Tibial nerve (tissue), 4 donors: ENCODE measurements around the gene FAM124B. TPM values are rescaled to one million over a fixed set of nuclear protein-coding genes. Genes with fewer than 3 reads are reported as not detected.
"Not testable (repeated sequence)": the region's sequence is repeated elsewhere in the genome, so short reads cannot be mapped to it uniquely, and the experiment has no call there.

ENCODE experiments used
- DNase-seq, 2 donors: peaks; one replicate each; pipeline ENCODE4 v3.0.0-alpha.2; 2019; ENCODE audit warnings: low spot score in 2 of 2
- H3K27ac ChIP-seq, 4 donors: fragments of 200-600 bp; sonication (generic) in 3 of 4; one replicate each; pipeline ENCODE4 v1.5.1; 2017 to 2019; ENCODE audit warnings: mild to moderate bottlenecking in 1 of 4
- H3K27me3 ChIP-seq, 2 donors: fragments of 200-600 bp; sonication (generic) in 1 of 2; one replicate each; pipeline versions ENCODE4 v1.5.1 to v1.6.0; 2017 to 2019
- H3K36me3 ChIP-seq, 3 donors: fragments of 200-600 bp; sonication (generic); one replicate each; pipeline ENCODE4 v1.5.1; 2018 to 2019
- H3K4me1 ChIP-seq, 4 donors: fragments of 200-600 bp; sonication (generic) in 3 of 4; one replicate each; pipeline ENCODE4 v1.5.1; 2017 to 2019
- H3K4me3 ChIP-seq, 4 donors: fragments of 200-600 bp; sonication (generic) in 3 of 4; one replicate each; pipeline ENCODE4 v1.5.1; 2017 to 2019; ENCODE audit warnings: mild to moderate bottlenecking in 1 of 4, moderate library complexity in 1 of 4
- H3K9me3 ChIP-seq, 4 donors: fragments of 200-600 bp; sonication (generic) in 3 of 4; one replicate each; pipeline ENCODE4 v1.5.1; 2017 to 2019
- EP300 ChIP-seq, 2 donors: sonication (generic); formaldehyde crosslinking; IDR thresholded peaks; one replicate each; pipeline ENCODE4 v1.6.1; 2017; ENCODE audit warnings: antibody characterized with exemption in 2 of 2, mild to moderate bottlenecking in 1 of 2
- POLR2A ChIP-seq, 2 donors: fragments of 450-650 bp; IDR thresholded peaks; one replicate each; pipeline ENCODE4 v1.6.1; 2017; ENCODE audit warnings: antibody characterized with exemption in 2 of 2, mild to moderate bottlenecking in 2 of 2, moderate library complexity in 2 of 2
- WGBS, 2 donors: methylation state at CpG; one replicate each; pipeline ENCODE4 v1.1.5; 2018; 5-methylcytosine and 5-hydroxymethylcytosine counted together
- total RNA-seq, 4 donors: library from RNA; depleted of rRNA; stranded (reverse); fragments of >200 nt; gene quantifications; one replicate each; pipeline ENCODE4 v1.1.0, GENCODE V29; 2016
- TF ChIP-seq, protein P1 (sequence below), 5 experiments: fragments of 200-600 bp in 3 of 5; fragments of 450-650 bp in 2 of 5; sonication (generic) in 3 of 5; IDR thresholded peaks; one replicate each; pipeline ENCODE4 v1.5.1; 2016 to 2019; ENCODE audit warnings: antibody characterized with exemption in 5 of 5, mild to moderate bottlenecking in 3 of 5, moderate library complexity in 2 of 5

The FAM124B gene
- total RNA-seq, 4 donors from 2014 or later = 0.84 to 12.3 (median 5.9) TPM

DNA sequence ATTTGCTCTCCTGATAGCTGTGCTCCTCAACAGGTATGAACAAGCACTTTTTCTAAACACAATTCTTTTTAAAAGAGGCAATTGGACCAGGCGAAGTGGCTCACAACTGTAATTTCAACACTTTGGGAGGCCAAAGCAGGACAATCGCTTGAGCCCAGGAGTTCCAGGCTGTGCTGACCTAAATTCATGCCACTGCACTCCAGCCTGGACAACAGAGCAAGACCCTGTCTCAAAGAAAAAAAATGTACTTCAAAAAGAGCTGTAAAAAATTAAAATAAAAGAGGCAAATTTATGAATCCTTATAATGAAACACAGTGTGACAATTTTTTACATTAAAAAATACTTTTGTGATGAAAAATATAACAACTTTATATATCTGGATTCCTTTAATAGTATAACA is 1.8 kb upstream of the FAM124B start:
- no peak for DNase-seq
- no peaks in the 10 kb centered on the region for H3K27me3 ChIP-seq
- peaks cover 0 to 11% (median 0%) of the 10 kb centered on the region in 4 donors for H3K4me1 ChIP-seq
- H3K9me3 ChIP-seq = peaks cover 0 to 8% (median 0%) of the 10 kb centered on the region in 4 donors
- no peak overlapping the region for H3K4me3 ChIP-seq
- no peak overlapping the region for H3K27ac ChIP-seq
- TF ChIP-seq EP300 (IDR thresholded peaks at IDR 0.05) (no peak), POLR2A (IDR thresholded peaks at IDR 0.05) (no peak)
- TF ChIP-seq, protein P1, sequence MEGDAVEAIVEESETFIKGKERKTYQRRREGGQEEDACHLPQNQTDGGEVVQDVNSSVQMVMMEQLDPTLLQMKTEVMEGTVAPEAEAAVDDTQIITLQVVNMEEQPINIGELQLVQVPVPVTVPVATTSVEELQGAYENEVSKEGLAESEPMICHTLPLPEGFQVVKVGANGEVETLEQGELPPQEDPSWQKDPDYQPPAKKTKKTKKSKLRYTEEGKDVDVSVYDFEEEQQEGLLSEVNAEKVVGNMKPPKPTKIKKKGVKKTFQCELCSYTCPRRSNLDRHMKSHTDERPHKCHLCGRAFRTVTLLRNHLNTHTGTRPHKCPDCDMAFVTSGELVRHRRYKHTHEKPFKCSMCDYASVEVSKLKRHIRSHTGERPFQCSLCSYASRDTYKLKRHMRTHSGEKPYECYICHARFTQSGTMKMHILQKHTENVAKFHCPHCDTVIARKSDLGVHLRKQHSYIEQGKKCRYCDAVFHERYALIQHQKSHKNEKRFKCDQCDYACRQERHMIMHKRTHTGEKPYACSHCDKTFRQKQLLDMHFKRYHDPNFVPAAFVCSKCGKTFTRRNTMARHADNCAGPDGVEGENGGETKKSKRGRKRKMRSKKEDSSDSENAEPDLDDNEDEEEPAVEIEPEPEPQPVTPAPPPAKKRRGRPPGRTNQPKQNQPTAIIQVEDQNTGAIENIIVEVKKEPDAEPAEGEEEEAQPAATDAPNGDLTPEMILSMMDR (IDR thresholded peaks at IDR 0.05) = no peak
- H3K36me3 ChIP-seq = no peaks in the 10 kb centered on the region
- WGBS, 2 donors = 95 to 97% methylated on average over 2 of the region's 2 CpGs

DNA sequence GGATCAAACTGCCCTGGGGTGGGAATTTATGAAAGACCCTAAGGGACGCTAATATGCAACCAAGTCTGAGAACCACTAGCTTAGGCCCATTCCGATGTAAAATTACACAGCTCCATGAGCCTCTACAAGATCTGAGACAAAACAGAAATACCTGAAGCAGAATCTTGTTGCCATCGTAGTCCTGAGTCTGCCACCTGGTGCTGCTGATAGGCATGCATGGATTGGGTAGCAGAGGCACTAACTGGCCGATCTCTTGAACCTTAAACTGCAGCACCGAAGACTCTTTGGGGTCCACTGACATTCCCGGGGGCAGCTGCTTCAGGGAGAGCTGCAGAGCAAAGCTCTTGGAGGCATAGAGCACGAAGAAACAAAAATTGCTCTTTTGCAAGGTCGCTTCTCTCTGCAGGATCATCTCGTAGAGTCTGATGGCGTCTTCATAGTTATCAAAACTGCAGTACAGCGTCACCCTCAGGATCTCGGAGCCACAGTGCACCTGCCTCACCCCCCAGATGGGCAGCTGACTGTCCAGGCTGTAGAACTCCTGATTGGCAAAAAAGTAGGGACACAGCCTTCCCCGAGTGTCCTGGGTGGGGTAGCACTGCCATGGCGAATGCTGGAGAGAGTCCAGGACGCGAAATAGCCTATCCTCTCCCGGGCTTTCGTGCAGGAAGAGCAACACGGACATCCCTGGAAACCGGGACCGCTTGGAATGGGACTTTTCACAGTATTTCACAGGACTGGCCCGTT is 848 bp downstream of the FAM124B start:
- peak overlapping the region; percentile 7 to 49 (median 22) for H3K4me3 ChIP-seq
- WGBS, 2 donors = 80 to 82% methylated on average over 22 of the region's 22 CpGs

DNA sequence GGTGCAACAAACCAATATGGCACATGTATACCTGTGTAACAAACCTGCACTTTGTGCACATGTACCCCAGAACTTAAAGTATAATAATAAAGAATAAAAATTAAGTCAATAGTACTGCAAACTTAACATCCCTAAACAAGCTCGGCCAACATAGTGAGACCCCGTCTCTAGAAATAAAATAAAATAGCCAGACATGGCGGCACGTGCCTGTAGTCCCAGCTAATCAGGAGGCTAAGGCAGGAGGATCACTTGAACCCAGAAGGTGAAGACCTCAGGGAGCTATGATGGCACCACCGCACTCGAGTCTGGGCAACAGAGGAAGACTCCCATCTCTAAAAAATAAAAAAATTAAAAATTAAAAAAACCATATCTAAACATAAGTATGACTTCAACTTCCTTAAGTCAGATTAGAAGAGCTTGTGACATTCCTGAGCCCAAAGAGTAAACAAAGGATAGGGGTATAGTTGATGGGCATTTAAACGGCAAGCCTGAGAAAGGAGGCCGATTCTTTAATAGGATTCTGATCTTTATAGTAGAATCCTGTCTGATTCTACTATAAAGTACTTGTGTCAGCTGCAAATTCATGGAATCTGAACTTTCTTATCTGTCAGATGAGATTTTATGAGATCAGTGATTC is 1.6 kb downstream of the FAM124B start:
- peaks cover 0 to 11% (median 0%) of the 10 kb centered on the region in 4 donors for H3K4me1 ChIP-seq
- no peaks in the 10 kb centered on the region for H3K36me3 ChIP-seq
- H3K9me3 ChIP-seq = no peaks in the 10 kb centered on the region
- peak overlapping the region in 3 of 4 donors; percentile 6 to 49 (median 14) for H3K4me3 ChIP-seq
- 81% methylated on average over 8 of the region's 8 CpGs for WGBS, 2 donors
- H3K27me3 ChIP-seq = no peaks in the 10 kb centered on the region
- H3K27ac ChIP-seq = peak overlapping the region in 1 of 4 donors; percentile 74
- DNase-seq = no peak
- no peak for TF ChIP-seq POLR2A (IDR thresholded peaks at IDR 0.05)
- TF ChIP-seq EP300 (IDR thresholded peaks at IDR 0.05) = no peak
- TF ChIP-seq, protein P1 (IDR thresholded peaks at IDR 0.05) = no peak

More for the DNA sequence above, 848 bp downstream of the FAM124B start:
- H3K36me3 ChIP-seq = no peaks in the 10 kb centered on the region
- no peaks in the 10 kb centered on the region for H3K27me3 ChIP-seq
- peaks cover 0 to 11% (median 0%) of the 10 kb centered on the region in 4 donors for H3K4me1 ChIP-seq
- H3K27ac ChIP-seq = peak overlapping the region in 2 of 4 donors; percentile 24 to 74
- H3K9me3 ChIP-seq = peaks cover 0 to 6% (median 0%) of the 10 kb centered on the region in 4 donors
- DNase-seq = no peak
- TF ChIP-seq POLR2A (IDR thresholded peaks at IDR 0.05) = no peak
- TF ChIP-seq, protein P1 (IDR thresholded peaks at IDR 0.05) = no peak
- TF ChIP-seq EP300 (IDR thresholded peaks at IDR 0.05) = no peak

DNA sequence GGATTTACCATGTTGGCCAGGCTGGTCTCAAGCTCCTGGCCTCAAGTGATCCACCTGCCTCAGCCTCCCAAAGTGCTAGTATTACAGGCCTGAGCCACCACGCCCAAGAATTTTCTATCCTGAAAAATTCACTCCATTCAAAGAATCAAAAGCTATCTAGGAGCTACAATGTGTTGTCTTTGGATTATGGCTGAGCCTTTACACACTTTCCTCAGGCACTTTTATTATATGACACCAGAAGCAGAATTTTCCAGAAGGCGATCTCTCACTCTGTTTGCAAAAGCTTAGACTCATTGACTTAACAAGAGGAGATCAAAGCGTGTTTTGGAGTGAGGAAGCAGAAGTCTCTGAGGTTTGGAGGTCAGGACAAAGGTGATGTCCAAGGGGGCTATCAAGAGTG is 3.6 kb downstream of the FAM124B start:
- TF ChIP-seq, protein P1 (IDR thresholded peaks at IDR 0.05) = no peak
- TF ChIP-seq POLR2A (IDR thresholded peaks at IDR 0.05) (no peak), EP300 (IDR thresholded peaks at IDR 0.05) (no peak)
- no peaks in the 10 kb centered on the region for H3K36me3 ChIP-seq
- no peaks in the 10 kb centered on the region for H3K9me3 ChIP-seq
- no peaks in the 10 kb centered on the region for H3K27me3 ChIP-seq
- 76 to 84% methylated on average over 3 of the region's 3 CpGs for WGBS, 2 donors
- DNase-seq = no peak
- peak overlapping the region in 1 of 4 donors; percentile 5 for H3K4me3 ChIP-seq
- H3K4me1 ChIP-seq = peaks cover 0 to 11% (median 0%) of the 10 kb centered on the region in 4 donors
- no peak overlapping the region for H3K27ac ChIP-seq

DNA sequence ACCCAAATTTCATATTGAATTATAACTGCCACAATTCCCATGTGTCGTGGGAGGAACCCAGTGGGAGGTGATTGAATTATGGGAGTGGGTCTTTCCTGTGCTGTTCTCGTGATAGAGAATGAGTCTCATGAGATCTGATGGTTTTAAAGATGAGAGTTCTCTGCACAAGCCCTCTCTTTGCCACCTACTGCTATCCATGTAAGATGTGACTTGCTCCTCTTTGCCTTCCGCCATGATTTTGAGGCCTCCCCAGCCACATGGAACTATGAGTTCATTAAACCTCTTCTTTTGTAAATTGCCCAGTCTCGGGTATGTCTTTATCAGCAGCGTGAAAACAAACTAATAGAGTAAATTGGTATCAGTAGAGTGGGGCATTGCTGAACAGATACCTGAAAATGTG is 4.8 kb downstream of the FAM124B start:
- not testable (repeated sequence) for H3K4me1 ChIP-seq, H3K36me3 ChIP-seq, H3K27ac ChIP-seq, DNase-seq, H3K27me3 ChIP-seq, H3K4me3 ChIP-seq, H3K9me3 ChIP-seq
- 93 to 96% methylated on average over 5 of the region's 5 CpGs for WGBS, 2 donors
